Neural progenitor cell (in vitro differentiated cells): ENCODE results near the gene SCUBE3.

ENCODE experiments used
- CTCF ChIP-seq: fragments of 200-600 bp; sonication (generic); IDR thresholded peaks from 2 replicates; pipeline ENCODE4 v1.5.1; 2017; ENCODE audit warnings: antibody characterized with exemption, mild to moderate bottlenecking
- EZH2 ChIP-seq: fragments of 200-600 bp; sonication (generic); IDR thresholded peaks from 2 replicates; pipeline ENCODE4 v1.6.1; 2017; ENCODE audit warnings: antibody characterized with exemption, mild to moderate bottlenecking, moderate library complexity
- EZH2phosphoT487 ChIP-seq: fragments of 200-600 bp; sonication (generic); IDR thresholded peaks from 2 replicates; pipeline ENCODE4 v1.6.1; 2017; ENCODE audit warnings: antibody characterized with exemption

GRCh38 chr6:35206346-35206745 lies 7.4 kb upstream of the SCUBE3 start:
- TF ChIP-seq CTCF, result no peak
- no peak for TF ChIP-seq EZH2phosphoT487
- no peak for TF ChIP-seq EZH2
